Fibroblast of lung (primary cell): ENCODE data around the gene FUBP3. TPM values are rescaled to one million over a fixed set of nuclear protein-coding genes. Genes with fewer than 3 reads are reported as not detected.

Source experiments
- DNase-seq, 2 donors: peaks; one replicate each; pipeline versions ENCODE4 v3.0.0 to v3.0.0-alpha.2; 2010; ENCODE audit warnings: low read depth in 2 of 2
- H2AFZ ChIP-seq: 2 replicates; pipeline ENCODE4 v1.5.1; 2012; ENCODE audit warnings: low read length, control low read depth, inconsistent platforms
- H3K27ac ChIP-seq: 2 replicates; pipeline ENCODE4 v1.5.1; 2011; ENCODE audit warnings: low read length, control low read depth; ENCODE audit not compliant: insufficient read depth
- H3K27me3 ChIP-seq: 2 replicates; pipeline ENCODE4 v1.5.1; 2011; ENCODE audit warnings: mild to moderate bottlenecking, low read length; ENCODE audit not compliant: control insufficient read depth, insufficient read depth
- H3K36me3 ChIP-seq: 2 replicates; pipeline ENCODE4 v1.5.1; 2011; ENCODE audit warnings: low read length; ENCODE audit not compliant: control insufficient read depth, insufficient read depth
- H3K4me1 ChIP-seq: 2 replicates; pipeline ENCODE4 v1.5.1; 2011; ENCODE audit warnings: low read length; ENCODE audit not compliant: control insufficient read depth, insufficient read depth; ENCODE audit errors: extremely low read depth
- H3K4me2 ChIP-seq: 2 replicates; pipeline ENCODE4 v1.5.1; 2011; ENCODE audit warnings: low read length, control low read depth; ENCODE audit not compliant: insufficient read depth; ENCODE audit errors: extremely low read depth
- H3K4me3 ChIP-seq, 4 experiments: fragments of 200-600 bp in 1 of 4; sonication (generic) in 1 of 4; replicated peaks in 1 of 4; 2 replicates each; pipeline ENCODE4 v1.5.1; 2011 to 2016; ENCODE audit warnings: low read length in 4 of 4, low read depth in 3 of 4, mild to moderate bottlenecking in 3 of 4, control low read depth in 2 of 4, inconsistent platforms in 1 of 4, mixed read lengths in 1 of 4; ENCODE audit not compliant: insufficient read depth in 1 of 4; ENCODE audit errors: control extremely low read depth in 1 of 4
- H3K79me2 ChIP-seq: 2 replicates; pipeline ENCODE4 v1.5.1; 2012; ENCODE audit warnings: mild to moderate bottlenecking, low read length, inconsistent platforms; ENCODE audit not compliant: control insufficient read depth, insufficient read depth
- H3K9ac ChIP-seq: 2 replicates; pipeline ENCODE4 v1.5.1; 2011; ENCODE audit warnings: mild to moderate bottlenecking, low read length, control low read depth; ENCODE audit not compliant: insufficient read depth
- H3K9me3 ChIP-seq: 2 replicates; pipeline ENCODE4 v1.5.1; 2012; ENCODE audit warnings: low read depth, low read length; ENCODE audit not compliant: control insufficient read depth, insufficient read depth
- H4K20me1 ChIP-seq: 2 replicates; pipeline ENCODE4 v1.5.1; 2011; ENCODE audit warnings: low read length; ENCODE audit not compliant: control insufficient read depth, insufficient read depth; ENCODE audit errors: extremely low read depth
- EZH2 ChIP-seq: IDR thresholded peaks from 2 replicates; pipeline ENCODE4 v1.5.1; 2012; ENCODE audit warnings: low read length, control low read depth, mild to moderate bottlenecking; ENCODE audit errors: missing control alignments
- polyA plus RNA-seq, 2 donors: library from polyadenylated mRNA; depleted of rRNA in 1 of 2; stranded (reverse) in 1 of 2; unstranded in 1 of 2; fragments of >200 nt; gene quantifications; 2 replicates each; pipeline ENCODE4 v1.2.1, GENCODE V29; 2011 to 2012; ENCODE audit warnings: missing spikeins in 1 of 2
- total RNA-seq: library from RNA; depleted of rRNA; stranded (reverse); fragments of >200 nt; gene quantifications from 2 replicates; pipeline ENCODE4 v1.2.1, GENCODE V29; 2014
- TF ChIP-seq, protein P1 (sequence below), 2 donors: IDR thresholded peaks in 1 of 2; conservative IDR thresholded peaks in 1 of 2; 1 replicate in 1 of 2; 2 replicates in 1 of 2; pipeline ENCODE4 v1.5.1; 2011 to 2012; ENCODE audit warnings: low read length in 2 of 2, control low read depth in 1 of 2, inconsistent platforms in 1 of 2, low read depth in 1 of 2, mild to moderate bottlenecking in 1 of 2

The FUBP3 gene
- total and polyA plus RNA-seq, 2 donors (not counting 1 experiment from before 2014, with no cell fraction given) = 35.7 to 36.2 TPM

DNA sequence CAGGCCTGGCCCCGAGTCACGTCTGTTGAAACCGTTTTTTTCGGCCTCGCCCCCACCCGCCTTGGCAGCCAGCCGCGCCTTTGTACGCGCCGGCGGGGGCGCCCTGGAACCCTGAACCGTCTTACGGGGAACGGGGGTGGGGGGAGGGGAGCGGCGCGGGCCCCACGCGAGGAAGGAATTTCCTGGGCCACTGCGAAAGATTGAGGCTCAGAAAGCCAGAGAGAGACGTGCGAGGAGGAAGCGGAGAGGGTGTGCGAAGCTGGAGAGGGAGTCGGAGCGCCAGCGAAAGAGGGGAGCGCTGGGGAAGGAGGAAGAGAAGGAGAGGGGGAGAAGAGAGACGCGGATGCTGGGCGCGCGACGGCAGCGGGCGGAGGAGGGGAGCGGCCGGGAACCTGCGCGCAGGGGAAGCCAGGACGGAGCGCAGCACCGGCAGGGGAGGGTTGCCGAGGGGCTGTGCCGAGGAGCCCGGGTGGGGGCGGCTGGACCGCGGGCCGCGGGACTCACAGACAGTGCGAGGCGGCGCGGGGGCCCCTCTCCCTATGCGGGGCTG lies 80.4 kb downstream of the FUBP3 start:
- H4K20me1 ChIP-seq = no peaks in the 10 kb centered on the region
- TF ChIP-seq, protein P1, sequence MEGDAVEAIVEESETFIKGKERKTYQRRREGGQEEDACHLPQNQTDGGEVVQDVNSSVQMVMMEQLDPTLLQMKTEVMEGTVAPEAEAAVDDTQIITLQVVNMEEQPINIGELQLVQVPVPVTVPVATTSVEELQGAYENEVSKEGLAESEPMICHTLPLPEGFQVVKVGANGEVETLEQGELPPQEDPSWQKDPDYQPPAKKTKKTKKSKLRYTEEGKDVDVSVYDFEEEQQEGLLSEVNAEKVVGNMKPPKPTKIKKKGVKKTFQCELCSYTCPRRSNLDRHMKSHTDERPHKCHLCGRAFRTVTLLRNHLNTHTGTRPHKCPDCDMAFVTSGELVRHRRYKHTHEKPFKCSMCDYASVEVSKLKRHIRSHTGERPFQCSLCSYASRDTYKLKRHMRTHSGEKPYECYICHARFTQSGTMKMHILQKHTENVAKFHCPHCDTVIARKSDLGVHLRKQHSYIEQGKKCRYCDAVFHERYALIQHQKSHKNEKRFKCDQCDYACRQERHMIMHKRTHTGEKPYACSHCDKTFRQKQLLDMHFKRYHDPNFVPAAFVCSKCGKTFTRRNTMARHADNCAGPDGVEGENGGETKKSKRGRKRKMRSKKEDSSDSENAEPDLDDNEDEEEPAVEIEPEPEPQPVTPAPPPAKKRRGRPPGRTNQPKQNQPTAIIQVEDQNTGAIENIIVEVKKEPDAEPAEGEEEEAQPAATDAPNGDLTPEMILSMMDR (conservative IDR thresholded peaks at IDR 0.05 in 1 of 2, IDR thresholded peaks at IDR 0.05 in 1 of 2; ENCODE audit: low read depth in 1 of 2, low read length in 2 of 2) = no peak
- peak; percentile 100 for TF ChIP-seq EZH2
- H3K27ac ChIP-seq = no peak overlapping the region
- H3K27me3 ChIP-seq = peaks cover 80% of the 10 kb centered on the region
- no peak overlapping the region for H3K9ac ChIP-seq
- H3K36me3 ChIP-seq = no peaks in the 10 kb centered on the region
- no peaks in the 10 kb centered on the region for H3K4me1 ChIP-seq
- no peaks in the 10 kb centered on the region for H3K9me3 ChIP-seq
- H3K4me2 ChIP-seq = no peak overlapping the region
- H2AFZ ChIP-seq = no peak overlapping the region
- no peak for DNase-seq
- no peaks in the 10 kb centered on the region for H3K79me2 ChIP-seq
- H3K4me3 ChIP-seq = no peak overlapping the region

DNA sequence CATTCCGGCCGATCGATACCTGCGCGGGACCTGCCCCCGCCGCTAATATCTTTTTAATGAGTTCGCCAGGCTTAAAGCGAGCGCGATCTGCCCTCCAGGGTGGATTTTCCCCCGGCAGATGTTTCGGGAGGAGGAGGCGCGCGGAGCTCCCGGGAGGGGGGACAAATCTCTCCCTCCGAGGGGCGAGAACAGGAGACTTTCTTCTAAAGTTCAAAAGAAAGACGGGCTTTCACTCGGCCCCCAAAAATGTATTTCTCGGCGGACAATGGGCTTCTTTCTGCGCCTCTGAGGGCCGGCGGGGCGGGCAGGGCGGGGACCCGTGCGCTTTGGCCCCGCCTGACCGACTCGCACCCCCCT lies 80.9 kb downstream of the FUBP3 start:
- no peak for DNase-seq
- Histone ChIP-seq H3K4me3 (peak overlapping the region in 1 of 4 experiments; percentile 22), H3K4me2 (no peak overlapping the region), H3K27ac (no peak overlapping the region), H4K20me1 (no peaks in the 10 kb centered on the region), H3K27me3 (peaks cover 82% of the 10 kb centered on the region), H3K79me2 (no peaks in the 10 kb centered on the region), H3K4me1 (no peaks in the 10 kb centered on the region), H2AFZ (no peak overlapping the region), H3K9me3 (no peaks in the 10 kb centered on the region), H3K9ac (no peak overlapping the region), H3K36me3 (no peaks in the 10 kb centered on the region)
- TF ChIP-seq EZH2 = no peak
- TF ChIP-seq, protein P1 (conservative IDR thresholded peaks at IDR 0.05 in 1 of 2, IDR thresholded peaks at IDR 0.05 in 1 of 2; ENCODE audit: low read depth in 1 of 2, low read length in 2 of 2) = no peak

DNA sequence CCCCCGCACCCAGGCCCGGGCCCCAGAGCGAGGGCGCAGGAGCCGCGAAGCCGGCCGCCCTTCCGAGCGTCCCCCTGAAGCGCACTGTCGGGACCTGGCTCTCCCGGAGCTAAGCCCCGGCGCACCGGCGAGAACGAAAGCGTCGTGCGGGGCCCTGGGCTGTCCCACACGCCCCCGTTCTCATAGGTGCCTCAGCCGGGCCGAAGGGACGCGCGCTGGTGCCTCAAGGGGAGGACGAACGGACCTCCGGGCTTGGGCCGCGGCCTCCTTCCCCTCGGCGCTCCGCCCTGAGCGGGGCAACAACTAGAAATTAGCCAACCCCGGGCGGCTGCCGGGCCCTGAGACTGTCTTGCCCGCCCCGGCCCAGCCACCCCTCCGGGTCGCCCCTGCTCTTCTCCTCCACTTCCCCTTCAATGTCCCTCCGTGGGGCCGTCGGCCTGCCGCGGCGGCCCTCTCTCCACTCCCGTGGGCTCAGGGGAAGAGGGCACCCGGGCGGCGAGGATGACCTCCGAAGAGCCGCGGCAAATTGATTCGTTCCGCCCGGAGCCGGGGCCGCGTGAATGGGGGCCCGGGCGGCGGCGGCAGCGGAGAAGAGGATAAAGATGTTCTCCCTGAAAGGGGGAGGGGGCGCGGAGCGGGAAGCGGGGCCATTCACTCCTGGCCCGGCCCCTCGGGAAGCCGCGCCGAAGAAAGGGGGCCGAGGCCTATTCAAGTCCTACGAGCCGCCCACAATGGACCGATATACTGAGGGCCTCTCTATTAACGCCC lies 81.5 kb downstream of the FUBP3 start:
- Histone ChIP-seq H3K9ac (no peak overlapping the region), H4K20me1 (no peaks in the 10 kb centered on the region), H2AFZ (no peak overlapping the region), H3K4me2 (peak overlapping the region; percentile 51), H3K9me3 (no peaks in the 10 kb centered on the region), H3K27ac (no peak overlapping the region), H3K4me1 (no peaks in the 10 kb centered on the region), H3K27me3 (peaks cover 85% of the 10 kb centered on the region), H3K79me2 (no peaks in the 10 kb centered on the region), H3K4me3 (peak overlapping the region in 1 of 4 experiments; percentile 22), H3K36me3 (no peaks in the 10 kb centered on the region)
- no peak for DNase-seq
- TF ChIP-seq EZH2 = peak; percentile 98
- TF ChIP-seq, protein P1 (conservative IDR thresholded peaks at IDR 0.05 in 1 of 2, IDR thresholded peaks at IDR 0.05 in 1 of 2; ENCODE audit: low read depth in 1 of 2, low read length in 2 of 2) = no peak
